OCI-LY7 (cell line): Measurements from ENCODE around the gene CELF4. TPM values are rescaled to one million over a fixed set of nuclear protein-coding genes. Genes with fewer than 3 reads are reported as not detected.

Experiments
- BruUV-seq: library from RNA; stranded (reverse); fragments of 400-500 nt; replicated peaks from 2 replicates; lab custom pipeline; 2021; lab: Mats Ljungman, UMichigan
- CTCF ChIA-PET: fragments of 300-600 bp; sonication (Branson Sonifier 250); formaldehyde crosslinking; loops from one replicate; lab custom pipeline; 2022; ENCODE audit warnings: antibody characterized with exemption; ENCODE audit not compliant: unreplicated experiment; lab: Charles Lee
- POLR2A ChIA-PET: fragments of 300-600 bp; sonication (Branson Sonifier 250); formaldehyde crosslinking; loops from one replicate; lab custom pipeline; 2022; ENCODE audit warnings: antibody characterized with exemption; lab: Charles Lee
- DNase-seq: peaks from one replicate; pipeline ENCODE4 v3.0.0-alpha.2; 2015; ENCODE audit warnings: low spot score
- H2AFZ ChIP-seq: fragments of 200-600 bp; sonication (generic), shearing (Covaris generic); 2 replicates; pipeline ENCODE4 v1.6.1; 2014; ENCODE audit warnings: mild to moderate bottlenecking, antibody characterized with exemption, low read length, moderate library complexity
- H3K27ac ChIP-seq: fragments of 200-600 bp; sonication (generic); 2 replicates; pipeline ENCODE4 v1.5.1; 2014; ENCODE audit warnings: mixed run types, low read depth, mild to moderate bottlenecking, moderate library complexity, low read length, inconsistent platforms; ENCODE audit not compliant: poor library complexity, severe bottlenecking
- H3K36me3 ChIP-seq: fragments of 200-600 bp; sonication (generic); 2 replicates; pipeline ENCODE4 v1.6.1; 2014; ENCODE audit warnings: mild to moderate bottlenecking, antibody characterized with exemption, low read length, moderate library complexity, mixed read lengths; ENCODE audit not compliant: insufficient read depth
- H3K4me1 ChIP-seq: fragments of 200-600 bp; sonication (generic); 2 replicates; pipeline ENCODE4 v1.5.1; 2014; ENCODE audit warnings: mild to moderate bottlenecking, low read length; ENCODE audit not compliant: insufficient read depth, poor library complexity, severe bottlenecking
- H3K4me2 ChIP-seq: fragments of 200-600 bp; sonication (generic); 2 replicates; pipeline ENCODE4 v1.6.1; 2014; ENCODE audit warnings: mild to moderate bottlenecking, low read length
- H3K4me3 ChIP-seq: fragments of 200-600 bp; sonication (generic); 2 replicates; pipeline ENCODE4 v1.5.1; 2014; ENCODE audit warnings: mild to moderate bottlenecking, low read depth, low read length; ENCODE audit not compliant: poor library complexity, severe bottlenecking
- H3K79me2 ChIP-seq: fragments of 200-600 bp; sonication (generic); 2 replicates; pipeline ENCODE4 v1.6.1; 2016; ENCODE audit warnings: low read depth, mild to moderate bottlenecking, low read length, moderate library complexity, mixed read lengths; ENCODE audit not compliant: insufficient read depth
- H3K9me2 ChIP-seq: fragments of 200-600 bp; sonication (generic); 2 replicates; pipeline ENCODE4 v1.6.1; 2016; ENCODE audit warnings: mild to moderate bottlenecking, low read length, mixed read lengths; ENCODE audit not compliant: insufficient read depth
- H3K9me3 ChIP-seq: fragments of 200-600 bp; sonication (generic); 2 replicates; pipeline ENCODE4 v1.6.1; 2014; ENCODE audit warnings: mild to moderate bottlenecking, mixed run types, low read length, mixed read lengths
- H4K20me1 ChIP-seq: fragments of 200-600 bp; sonication (generic); 2 replicates; pipeline ENCODE4 v1.6.1; 2014; ENCODE audit warnings: mild to moderate bottlenecking, antibody characterized with exemption, low read length, moderate library complexity, mixed read lengths; ENCODE audit not compliant: insufficient read depth
- EZH2phosphoT487 ChIP-seq: fragments of 200-600 bp; sonication (generic); IDR thresholded peaks from 2 replicates; pipeline ENCODE4 v1.6.1; 2018; ENCODE audit warnings: low read depth, borderline replicate concordance, mild to moderate bottlenecking, mixed run types, antibody characterized with exemption, low read length, moderate library complexity, mixed read lengths
- intact Hi-C: fragments of 100-400 bp; cut with micrococcal nuclease; formaldehyde crosslinking; loops from one replicate; pipeline ENCODE4 v1.10.0; 2022; ENCODE audit not compliant: unreplicated experiment
- total RNA-seq, 2 experiments: library from RNA; depleted of rRNA in 1 of 2; stranded (reverse); fragments of >200 nt in 1 of 2; shearing (Covaris generic) in 1 of 2; gene quantifications; 2 replicates each; pipeline ENCODE4 v1.2.3, GENCODE V29; 2014 to 2022
- TF ChIP-seq, protein P1 (sequence below): fragments of 200-600 bp; sonication (generic); conservative IDR thresholded peaks from 2 replicates; pipeline ENCODE4 v1.5.1; 2014; ENCODE audit warnings: mild to moderate bottlenecking, antibody characterized with exemption, low read length, moderate library complexity, mixed read lengths

CELF4 gene
- total RNA-seq, 2 experiments from 2014 or later, result not detected

DNA sequence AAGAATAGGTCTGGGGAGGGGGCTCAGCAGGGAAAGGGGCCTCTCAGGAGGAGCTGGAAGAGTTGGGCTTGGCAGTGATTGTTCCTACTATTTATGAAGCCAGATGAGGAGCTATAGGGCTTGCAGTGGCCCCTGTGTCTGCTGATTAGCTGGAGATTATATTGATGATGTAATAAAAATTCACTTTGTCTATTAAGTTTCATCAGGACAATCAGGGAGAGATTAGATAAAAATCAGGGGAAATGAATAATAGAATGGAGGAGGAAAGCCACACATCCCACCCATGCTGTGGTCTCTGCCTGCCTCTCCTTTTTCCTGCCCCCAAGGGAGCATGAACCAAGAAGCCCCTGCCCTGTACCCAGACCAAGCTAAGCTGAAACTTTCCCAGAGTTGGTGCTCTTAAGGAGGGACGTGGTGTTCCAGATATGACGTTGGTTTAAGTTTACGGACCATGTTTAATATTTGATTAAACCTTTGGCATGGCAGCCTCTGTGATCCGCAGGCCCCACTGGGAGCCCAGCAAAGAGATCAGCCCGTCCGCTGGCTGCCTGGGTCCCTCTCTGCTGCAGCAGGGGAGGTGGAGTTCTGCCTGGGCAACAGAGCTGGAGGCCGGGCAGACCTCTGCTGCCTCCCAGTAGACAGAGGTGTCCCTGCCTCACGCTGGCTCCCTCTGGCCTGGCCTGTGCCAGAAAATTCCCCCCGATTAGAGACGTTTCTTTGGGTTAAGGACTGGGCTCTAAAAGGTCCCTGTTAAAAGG lies 15.3 kb downstream of the CELF4 start:
- no peaks in the 10 kb centered on the region for H4K20me1 ChIP-seq
- CTCF ChIA-PET, result no interaction called here
- H3K27ac ChIP-seq, result no peak overlapping the region
- H3K4me3 ChIP-seq, result no peak overlapping the region
- H2AFZ ChIP-seq, result no peak overlapping the region
- no peak for DNase-seq
- peaks cover 5% of the 10 kb centered on the region for H3K4me1 ChIP-seq
- BruUV-seq, result no TSS peak
- no peak for TF ChIP-seq EZH2phosphoT487
- TF ChIP-seq, protein P1, sequence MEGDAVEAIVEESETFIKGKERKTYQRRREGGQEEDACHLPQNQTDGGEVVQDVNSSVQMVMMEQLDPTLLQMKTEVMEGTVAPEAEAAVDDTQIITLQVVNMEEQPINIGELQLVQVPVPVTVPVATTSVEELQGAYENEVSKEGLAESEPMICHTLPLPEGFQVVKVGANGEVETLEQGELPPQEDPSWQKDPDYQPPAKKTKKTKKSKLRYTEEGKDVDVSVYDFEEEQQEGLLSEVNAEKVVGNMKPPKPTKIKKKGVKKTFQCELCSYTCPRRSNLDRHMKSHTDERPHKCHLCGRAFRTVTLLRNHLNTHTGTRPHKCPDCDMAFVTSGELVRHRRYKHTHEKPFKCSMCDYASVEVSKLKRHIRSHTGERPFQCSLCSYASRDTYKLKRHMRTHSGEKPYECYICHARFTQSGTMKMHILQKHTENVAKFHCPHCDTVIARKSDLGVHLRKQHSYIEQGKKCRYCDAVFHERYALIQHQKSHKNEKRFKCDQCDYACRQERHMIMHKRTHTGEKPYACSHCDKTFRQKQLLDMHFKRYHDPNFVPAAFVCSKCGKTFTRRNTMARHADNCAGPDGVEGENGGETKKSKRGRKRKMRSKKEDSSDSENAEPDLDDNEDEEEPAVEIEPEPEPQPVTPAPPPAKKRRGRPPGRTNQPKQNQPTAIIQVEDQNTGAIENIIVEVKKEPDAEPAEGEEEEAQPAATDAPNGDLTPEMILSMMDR, result no peak
- H3K4me2 ChIP-seq, result no peak overlapping the region
- POLR2A ChIA-PET, result no interaction called here
- H3K9me3 ChIP-seq, result no peaks in the 10 kb centered on the region
- no peaks in the 10 kb centered on the region for H3K79me2 ChIP-seq
- intact Hi-C loops, result no loop called here
- no peaks in the 10 kb centered on the region for H3K36me3 ChIP-seq
- no peaks in the 10 kb centered on the region for H3K9me2 ChIP-seq

DNA sequence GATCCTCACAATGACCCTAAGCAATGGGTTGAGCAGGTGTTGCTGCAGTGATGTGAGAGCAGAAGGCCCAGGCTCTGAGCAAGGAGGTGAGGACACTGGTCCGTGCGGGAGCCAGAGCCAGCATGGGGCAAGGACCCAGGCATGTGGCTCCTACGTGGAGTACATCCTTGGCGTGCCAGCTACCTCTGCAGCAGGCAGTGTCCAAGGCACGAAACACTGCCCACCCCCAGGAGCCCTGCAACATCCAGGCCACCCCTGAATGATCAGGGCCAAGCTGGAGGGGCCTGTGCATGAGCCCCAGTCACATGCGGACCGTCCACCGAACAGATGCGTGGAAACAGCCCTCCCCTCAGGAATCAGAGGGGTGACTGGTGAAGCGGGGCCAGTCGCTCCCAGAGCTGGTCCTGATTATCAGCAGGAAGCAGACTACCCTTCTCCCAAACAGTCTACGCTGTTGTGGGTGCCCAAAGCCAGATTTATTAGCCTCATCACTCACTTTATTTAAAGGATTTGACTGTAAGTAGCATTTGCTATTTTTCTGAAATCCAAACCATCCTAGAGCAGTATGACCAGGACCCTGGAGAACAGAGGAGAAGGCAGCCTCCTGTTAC lies 16.8 kb downstream of the CELF4 start:
- Histone ChIP-seq H3K27ac (no peak overlapping the region), H3K36me3 (no peaks in the 10 kb centered on the region), H4K20me1 (no peaks in the 10 kb centered on the region), H3K4me3 (no peak overlapping the region), H3K9me2 (no peaks in the 10 kb centered on the region), H2AFZ (no peak overlapping the region), H3K79me2 (no peaks in the 10 kb centered on the region), H3K4me2 (no peak overlapping the region), H3K9me3 (no peaks in the 10 kb centered on the region), H3K4me1 (peaks cover 5% of the 10 kb centered on the region)
- DNase-seq, result no peak
- TF ChIP-seq, protein P1, result no peak
- TF ChIP-seq EZH2phosphoT487, result no peak
- CTCF ChIA-PET, result no interaction called here
- intact Hi-C loops, result no loop called here
- BruUV-seq, result no TSS peak
- POLR2A ChIA-PET, result no interaction called here

DNA sequence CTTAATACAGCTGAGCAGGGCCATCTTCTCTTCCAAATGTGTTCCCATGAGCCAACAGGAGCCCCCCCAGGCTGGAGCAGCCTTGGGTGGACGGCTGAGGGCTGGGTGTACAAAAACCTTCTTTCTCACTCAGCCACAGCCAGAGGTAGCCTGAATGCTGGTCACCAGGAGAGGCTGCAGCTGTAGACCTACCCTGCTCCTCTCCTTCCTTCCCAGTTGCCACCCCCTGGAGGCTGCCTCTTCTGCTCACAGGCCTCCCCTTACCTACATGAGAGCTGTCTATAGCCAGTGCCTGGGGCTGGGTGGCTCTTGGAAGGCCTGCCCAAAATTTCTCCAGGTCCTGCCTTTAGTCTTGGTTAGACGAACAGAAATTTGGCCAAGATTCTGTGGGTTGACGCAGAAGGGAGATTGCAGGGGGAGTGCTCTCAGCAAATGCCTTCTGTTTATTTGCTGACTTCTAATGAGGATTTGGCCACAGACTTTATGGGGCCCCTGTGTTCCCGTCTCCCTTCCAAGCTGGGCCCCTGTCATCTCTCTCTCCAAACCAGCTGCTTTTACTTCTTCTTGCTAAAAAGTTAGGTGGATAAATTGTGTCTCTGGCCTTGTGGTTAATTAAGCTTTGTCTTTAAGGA lies 18.3 kb downstream of the CELF4 start:
- Histone ChIP-seq H3K9me3 (no peaks in the 10 kb centered on the region), H3K36me3 (no peaks in the 10 kb centered on the region), H3K9me2 (no peaks in the 10 kb centered on the region), H3K4me3 (no peak overlapping the region), H2AFZ (no peak overlapping the region), H3K27ac (no peak overlapping the region), H3K79me2 (no peaks in the 10 kb centered on the region), H3K4me1 (no peaks in the 10 kb centered on the region), H4K20me1 (no peaks in the 10 kb centered on the region), H3K4me2 (no peak overlapping the region)
- no TSS peak for BruUV-seq
- DNase-seq, result no peak
- POLR2A ChIA-PET, result no interaction called here
- intact Hi-C loops, result no loop called here
- TF ChIP-seq EZH2phosphoT487, result no peak
- TF ChIP-seq, protein P1, result no peak
- CTCF ChIA-PET, result no interaction called here
